Measurements from ENCODE around the gene PDE9A.

PDE9A gene

DNA sequence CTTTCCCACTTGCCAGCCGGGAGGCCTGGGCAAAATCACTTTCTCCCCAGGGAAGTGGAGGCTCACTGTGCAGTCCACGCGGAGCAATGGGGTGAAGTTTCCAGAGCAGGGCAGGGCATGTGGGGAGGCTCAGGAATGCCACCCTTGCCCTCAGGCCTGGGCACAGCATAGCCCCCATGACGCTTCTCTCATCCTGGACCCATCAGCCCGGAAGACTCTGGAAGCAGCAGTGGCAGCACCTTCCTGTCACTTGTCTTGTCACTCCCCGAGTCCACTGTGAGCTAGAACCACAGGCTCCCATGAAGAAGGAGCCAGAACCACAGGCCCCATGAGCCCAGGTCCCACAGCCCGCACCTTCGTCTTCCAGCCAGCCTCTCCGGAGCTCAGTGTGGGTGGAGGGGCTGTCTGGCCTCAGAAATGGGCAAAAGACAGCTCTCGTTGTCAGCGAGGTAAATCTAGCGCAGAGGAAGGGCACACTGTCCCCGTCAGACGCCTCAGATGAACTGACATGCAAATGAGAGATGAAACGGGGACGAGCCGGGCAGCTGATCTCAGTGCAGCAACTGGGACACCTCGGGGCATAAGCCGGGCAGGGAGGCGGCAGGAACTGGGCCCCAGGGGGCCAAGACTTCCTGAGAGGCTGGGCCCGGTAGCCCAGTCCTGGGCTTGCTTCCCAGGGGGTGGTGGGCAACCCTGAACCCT lies 6.1 kb downstream of the PDE9A start:
- no peak for TF ChIP-seq POLR2AphosphoS5 (IDR thresholded peaks at IDR 0.05; ENCODE audit: low read depth, low read length)
- TF ChIP-seq POU2F2 (IDR thresholded peaks at IDR 0.05; ENCODE audit: low read depth, low read length): peak; percentile 37; the same call in 1 of the 2 replicates
- no peak for TF ChIP-seq SPI1 (IDR thresholded peaks at IDR 0.05; ENCODE audit: low read depth, low read length)
- FAIRE-seq (peak; percentile 47), DNase-seq (ENCODE audit: insufficient read length, low spot score) (no peak)

DNA sequence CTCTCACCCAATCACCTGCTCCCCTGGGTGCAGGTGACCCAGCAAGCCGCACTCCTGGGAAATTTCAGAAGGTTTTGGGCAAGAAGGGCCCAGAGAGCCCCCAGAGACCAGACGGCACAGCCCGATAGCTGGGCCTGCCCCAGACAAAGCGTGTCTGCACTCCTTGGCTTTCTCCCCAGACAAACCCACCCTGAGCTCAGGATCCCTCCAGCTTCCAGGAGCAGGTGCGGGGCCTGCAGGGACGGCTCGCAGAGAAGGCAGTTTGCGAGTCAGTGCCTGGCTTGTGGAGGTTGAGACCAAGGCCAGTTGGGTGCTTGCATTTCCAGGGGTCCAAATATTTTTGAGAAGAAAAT lies 6.7 kb downstream of the PDE9A start:
- TF ChIP-seq PAX5 (IDR thresholded peaks at IDR 0.05; ENCODE audit: insufficient read depth, low read length, severe bottlenecking) (no peak), POU2F2 (IDR thresholded peaks at IDR 0.05; ENCODE audit: low read depth, low read length) (no peak), POLR2AphosphoS5 (IDR thresholded peaks at IDR 0.05; ENCODE audit: low read depth, low read length) (no peak), POLR2A (IDR thresholded peaks at IDR 0.05; ENCODE audit: low read depth, low read length) (no peak), SPI1 (IDR thresholded peaks at IDR 0.05; ENCODE audit: low read depth, low read length) (no peak), TAF1 (IDR thresholded peaks at IDR 0.05; ENCODE audit: low read depth, low read length) (no peak)
- FAIRE-seq (no peak), DNase-seq (ENCODE audit: insufficient read length, low spot score) (no peak)

DNA sequence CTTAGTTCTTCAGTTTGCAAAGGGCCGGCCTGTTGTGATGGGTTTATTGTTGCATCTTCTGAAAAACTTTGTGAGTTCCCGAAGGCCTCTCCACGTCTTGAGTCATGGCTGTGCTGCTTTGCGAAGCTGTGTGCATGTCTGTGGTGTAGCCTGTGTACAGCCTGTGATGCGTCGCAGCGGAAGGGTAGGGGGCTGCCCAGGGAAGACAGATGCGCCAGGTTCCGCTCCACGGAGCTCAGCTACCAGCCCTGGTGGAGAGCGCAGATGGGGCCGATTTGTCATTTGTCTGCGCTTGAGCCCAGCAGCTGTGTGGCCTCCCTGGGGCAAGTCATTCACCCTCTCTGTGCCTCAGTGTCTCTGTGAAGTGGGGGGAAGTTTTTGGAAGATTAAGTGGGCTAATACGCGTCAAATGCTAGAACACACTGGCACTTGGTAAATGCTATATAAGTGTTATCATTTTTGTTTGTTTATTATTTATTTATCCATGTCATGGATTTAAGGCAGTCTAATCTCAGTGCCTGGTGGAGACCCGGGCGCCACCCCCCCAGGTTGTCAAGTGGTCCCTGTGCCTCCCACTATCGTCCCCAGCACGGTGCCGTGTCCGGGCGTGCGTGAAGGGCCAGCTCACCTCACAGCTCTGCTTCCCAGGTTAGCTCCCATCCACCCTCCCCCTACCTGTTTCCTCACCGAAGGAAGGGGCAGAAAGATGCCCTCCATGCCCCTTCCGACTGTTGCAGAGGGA lies 8.4 kb downstream of the PDE9A start:
- FAIRE-seq (no peak), DNase-seq (ENCODE audit: insufficient read length, low spot score) (no peak)
- TF ChIP-seq POU2F2 (IDR thresholded peaks at IDR 0.05; ENCODE audit: low read depth, low read length) (no peak), PAX5 (IDR thresholded peaks at IDR 0.05; ENCODE audit: insufficient read depth, low read length, severe bottlenecking) (peak; percentile 84), POLR2A (IDR thresholded peaks at IDR 0.05; ENCODE audit: low read depth, low read length) (no peak)

DNA sequence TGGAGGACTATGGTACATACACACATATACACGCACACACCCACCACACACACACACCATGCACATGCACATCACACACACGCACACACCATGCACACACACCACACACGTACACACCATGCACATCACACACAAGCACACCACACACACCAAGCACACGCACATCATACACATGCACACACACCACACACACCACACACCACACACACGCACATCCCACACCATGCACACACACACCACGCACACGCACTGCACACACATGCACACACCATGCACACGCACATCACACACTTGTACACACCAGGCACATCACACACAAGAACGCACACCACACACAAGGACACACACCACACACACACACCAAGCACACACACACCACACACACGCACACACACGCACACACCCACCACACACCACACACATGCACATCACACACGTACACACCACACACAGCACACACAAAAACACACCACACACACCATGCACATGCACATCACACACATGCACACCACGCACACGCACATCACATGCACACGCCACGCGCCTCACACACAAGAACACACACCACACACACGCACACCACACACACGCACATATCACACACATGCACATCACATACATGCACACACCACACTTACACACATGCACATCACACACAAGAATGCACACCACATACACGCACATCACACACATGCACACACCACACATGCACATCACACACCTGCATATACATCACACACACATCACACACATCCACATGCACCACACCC lies 9.2 kb downstream of the PDE9A start:
- FAIRE-seq (peak; percentile 89), DNase-seq (ENCODE audit: insufficient read length, low spot score) (no peak)
- TF ChIP-seq POU2F2 (IDR thresholded peaks at IDR 0.05; ENCODE audit: low read depth, low read length) (no peak; the same call in 1 of the 2 replicates), POLR2A (IDR thresholded peaks at IDR 0.05; ENCODE audit: low read depth, low read length) (no peak), SPI1 (IDR thresholded peaks at IDR 0.05; ENCODE audit: low read depth, low read length) (no peak), POLR2AphosphoS5 (IDR thresholded peaks at IDR 0.05; ENCODE audit: low read depth, low read length) (no peak), TAF1 (IDR thresholded peaks at IDR 0.05; ENCODE audit: low read depth, low read length) (no peak), PAX5 (IDR thresholded peaks at IDR 0.05; ENCODE audit: insufficient read depth, low read length, severe bottlenecking) (no peak)

- no peak for TF ChIP-seq POLR2A (IDR thresholded peaks at IDR 0.05; ENCODE audit: low read depth, low read length)
- no peak for TF ChIP-seq POLR2AphosphoS5 (IDR thresholded peaks at IDR 0.05; ENCODE audit: low read depth, low read length)
- TF ChIP-seq SPI1 (IDR thresholded peaks at IDR 0.05; ENCODE audit: low read depth, low read length): no peak
- TF ChIP-seq TAF1 (IDR thresholded peaks at IDR 0.05; ENCODE audit: low read depth, low read length): no peak
- no peak for TF ChIP-seq PAX5 (IDR thresholded peaks at IDR 0.05; ENCODE audit: insufficient read depth, low read length, severe bottlenecking)
- no peak for TF ChIP-seq POU2F2 (IDR thresholded peaks at IDR 0.05; ENCODE audit: low read depth, low read length)
- no peak for DNase-seq (ENCODE audit: insufficient read length, low spot score)
- FAIRE-seq: no peak
Measured at GRCh38 chr21:42663200-42663750, 9.9 kb downstream of the PDE9A start.

- TF ChIP-seq POLR2A (IDR thresholded peaks at IDR 0.05; ENCODE audit: low read depth, low read length): no peak
- no peak for TF ChIP-seq POU2F2 (IDR thresholded peaks at IDR 0.05; ENCODE audit: low read depth, low read length)
- no peak for TF ChIP-seq TAF1 (IDR thresholded peaks at IDR 0.05; ENCODE audit: low read depth, low read length)
- TF ChIP-seq SPI1 (IDR thresholded peaks at IDR 0.05; ENCODE audit: low read depth, low read length): no peak
- no peak for TF ChIP-seq POLR2AphosphoS5 (IDR thresholded peaks at IDR 0.05; ENCODE audit: low read depth, low read length)
- no peak for FAIRE-seq
- no peak for DNase-seq (ENCODE audit: insufficient read length, low spot score)
Measured at GRCh38 chr21:42663860-42664535, 10.6 kb downstream of the PDE9A start.

DNA sequence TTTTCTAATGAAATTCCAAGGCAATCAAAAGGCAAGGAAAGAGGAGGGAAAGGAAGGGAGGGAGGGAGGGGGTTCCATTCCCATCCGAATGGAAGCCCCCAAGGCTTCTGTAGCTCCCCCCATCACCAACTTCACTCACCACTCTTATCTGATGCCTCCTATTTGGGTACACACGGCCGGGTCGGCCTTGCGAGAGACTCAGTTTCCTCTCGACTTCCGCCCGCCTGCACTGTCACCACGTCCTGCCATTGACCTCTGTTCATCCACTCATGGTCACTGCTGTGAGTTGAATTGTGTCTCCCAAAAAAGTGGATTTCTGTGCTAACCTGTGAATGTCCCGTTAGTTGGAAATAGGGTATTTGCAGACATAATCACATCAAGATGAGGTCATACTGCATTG lies 11.2 kb downstream of the PDE9A start:
- no peak for TF ChIP-seq PAX5 (IDR thresholded peaks at IDR 0.05; ENCODE audit: insufficient read depth, low read length, severe bottlenecking)
- no peak for TF ChIP-seq POLR2AphosphoS5 (IDR thresholded peaks at IDR 0.05; ENCODE audit: low read depth, low read length)
- TF ChIP-seq TAF1 (IDR thresholded peaks at IDR 0.05; ENCODE audit: low read depth, low read length): no peak
- no peak for TF ChIP-seq SPI1 (IDR thresholded peaks at IDR 0.05; ENCODE audit: low read depth, low read length)
- no peak for TF ChIP-seq POU2F2 (IDR thresholded peaks at IDR 0.05; ENCODE audit: low read depth, low read length)
- no peak for TF ChIP-seq POLR2A (IDR thresholded peaks at IDR 0.05; ENCODE audit: low read depth, low read length)
- DNase-seq (ENCODE audit: insufficient read length, low spot score): no peak
- FAIRE-seq: no peak

GRCh38 chr21:42665026-42665425 lies 11.6 kb downstream of the PDE9A start:
- TF ChIP-seq PAX5 (IDR thresholded peaks at IDR 0.05; ENCODE audit: insufficient read depth, low read length, severe bottlenecking) (no peak), POLR2AphosphoS5 (IDR thresholded peaks at IDR 0.05; ENCODE audit: low read depth, low read length) (no peak), POU2F2 (IDR thresholded peaks at IDR 0.05; ENCODE audit: low read depth, low read length) (no peak), TAF1 (IDR thresholded peaks at IDR 0.05; ENCODE audit: low read depth, low read length) (no peak), POLR2A (IDR thresholded peaks at IDR 0.05; ENCODE audit: low read depth, low read length) (no peak), SPI1 (IDR thresholded peaks at IDR 0.05; ENCODE audit: low read depth, low read length) (no peak)
- DNase-seq (ENCODE audit: insufficient read length, low spot score) (no peak), FAIRE-seq (no peak)

DNA sequence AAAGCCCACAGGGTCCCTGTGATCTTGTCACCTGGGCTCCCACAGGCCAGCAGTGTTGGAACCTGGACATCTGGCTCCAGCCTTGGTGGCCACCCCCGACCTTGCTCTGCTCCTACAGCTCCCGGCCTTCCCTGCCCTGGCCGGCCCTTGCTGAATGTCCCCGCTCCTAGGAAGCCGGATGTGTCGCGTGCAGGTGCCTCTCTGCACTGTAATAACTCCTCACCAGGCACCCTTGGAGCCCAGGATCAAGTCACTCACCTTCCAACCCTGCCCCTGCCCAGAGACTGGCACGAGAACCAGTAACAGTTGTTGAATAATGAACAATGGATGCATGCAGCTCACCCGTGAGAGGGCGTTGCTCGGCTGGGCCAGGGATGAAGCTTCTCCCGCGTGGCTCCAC lies 12.1 kb downstream of the PDE9A start:
- FAIRE-seq (no peak), DNase-seq (ENCODE audit: insufficient read length, low spot score) (no peak)
- TF ChIP-seq POLR2A (IDR thresholded peaks at IDR 0.05; ENCODE audit: low read depth, low read length): no peak
- no peak for TF ChIP-seq PAX5 (IDR thresholded peaks at IDR 0.05; ENCODE audit: insufficient read depth, low read length, severe bottlenecking)
- no peak for TF ChIP-seq TAF1 (IDR thresholded peaks at IDR 0.05; ENCODE audit: low read depth, low read length)
- TF ChIP-seq POLR2AphosphoS5 (IDR thresholded peaks at IDR 0.05; ENCODE audit: low read depth, low read length): no peak
- TF ChIP-seq SPI1 (IDR thresholded peaks at IDR 0.05; ENCODE audit: low read depth, low read length): no peak
- TF ChIP-seq POU2F2 (IDR thresholded peaks at IDR 0.05; ENCODE audit: low read depth, low read length): no peak
